A549 (cell line): ENCODE measurements around the gene HOXB7. TPM values are rescaled to one million over a fixed set of nuclear protein-coding genes. Genes with fewer than 3 reads are reported as not detected.

ENCODE experiments used
- ATAC-seq, 2 experiments: fragments of 200-7000 bp in 1 of 2; fragments of >200 bp in 1 of 2; cut with Nextera tagmentation in 1 of 2; cut with Tn5 transposase in 1 of 2; 3 replicates each; pipeline versions ENCODE4 v1.8.0 to v1.9.1; 2018 to 2020; ENCODE audit warnings: mild to moderate bottlenecking in 1 of 2, moderate library complexity in 1 of 2
- CTCF ChIA-PET: fragments of 300-600 bp; sonication (Branson Sonifier 250); formaldehyde crosslinking; extraction: SDS; loops from one replicate; lab custom pipeline; 2021; ENCODE audit warnings: antibody characterized with exemption, inconsistent platforms; lab: Yijun Ruan, JAX
- POLR2A ChIA-PET: fragments of 350-600 bp; formaldehyde crosslinking; extraction: SDS; loops from one replicate; lab custom pipeline; 2021; ENCODE audit warnings: antibody characterized with exemption, inconsistent platforms; lab: Yijun Ruan, JAX
- DNase-seq, 2 experiments: peaks; one replicate each; pipeline versions ENCODE4 v3.0.0 to v3.0.0-alpha.2; 2011 to 2016; ENCODE audit warnings: low read depth in 1 of 2, low spot score in 1 of 2
- FAIRE-seq: peaks from 2 replicates; lab custom pipeline; 2011; peaks lifted over from hg19 to GRCh38; lab: Jason Lieb, UNC
- H3K27ac ChIP-seq, 2 experiments: fragments of >200 bp; sonication (Bioruptor Twin); formaldehyde crosslinking; 3 replicates each; pipeline ENCODE4 v1.5.1; 2016 to 2017
- H3K4me1 ChIP-seq: fragments of >200 bp; sonication (Bioruptor Twin); formaldehyde crosslinking; 3 replicates; pipeline ENCODE4 v1.6.1; 2016
- H3K4me2 ChIP-seq: fragments of >200 bp; sonication (Bioruptor Twin); formaldehyde crosslinking; 3 replicates; pipeline ENCODE4 v1.6.1; 2016
- H3K4me3 ChIP-seq: fragments of >200 bp; sonication (Bioruptor Twin); formaldehyde crosslinking; 3 replicates; pipeline ENCODE4 v1.5.1; 2016
- H3K9me3 ChIP-seq: fragments of >200 bp; sonication (Bioruptor Twin); formaldehyde crosslinking; 3 replicates; pipeline ENCODE4 v1.6.1; 2016
- ATOH8 ChIP-seq: fragments of 250-450 bp; sonication (Bioruptor Pico); IDR thresholded peaks from 2 replicates; pipeline ENCODE4 v1.5.0; 2020; ENCODE audit warnings: low read depth, mild to moderate bottlenecking, moderate library complexity
- CEBPB ChIP-seq, 2 experiments: fragments of >200 bp in 1 of 2; sonication (Bioruptor Twin) in 1 of 2; formaldehyde crosslinking in 1 of 2; IDR thresholded peaks; 2 replicates each; pipeline ENCODE4 v1.6.1; 2012 to 2016
- CHD2 ChIP-seq: fragments of 150-350 bp; IDR thresholded peaks from 2 replicates; pipeline ENCODE4 v1.6.1; 2014; ENCODE audit warnings: low read length; ENCODE audit not compliant: partially characterized antibody
- CHD4 ChIP-seq: fragments of 200-600 bp; sonication (generic); IDR thresholded peaks from 2 replicates; pipeline ENCODE4 v1.6.1; 2016; ENCODE audit warnings: antibody characterized with exemption, mild to moderate bottlenecking, borderline replicate concordance
- E2F6 ChIP-seq: IDR thresholded peaks from 2 replicates; pipeline ENCODE4 v1.6.1; 2012; ENCODE audit warnings: low read depth, borderline replicate concordance
- EHF ChIP-seq: fragments of 250-450 bp; sonication (Bioruptor Pico); IDR thresholded peaks from 2 replicates; pipeline ENCODE4 v1.5.0; 2020; ENCODE audit warnings: mild to moderate bottlenecking
- ELK1 ChIP-seq: fragments of 150-350 bp; IDR thresholded peaks from 2 replicates; pipeline ENCODE4 v1.6.1; 2014; ENCODE audit warnings: low read depth, mild to moderate bottlenecking, low read length
- FOSB ChIP-seq: fragments of 250-450 bp; sonication (Bioruptor Pico); IDR thresholded peaks from 2 replicates; pipeline ENCODE4 v1.5.0; 2020; ENCODE audit warnings: mild to moderate bottlenecking, moderate library complexity
- GATA3 ChIP-seq: IDR thresholded peaks from 2 replicates; pipeline ENCODE4 v1.6.1; 2012; ENCODE audit warnings: borderline replicate concordance
- HOXA7 ChIP-seq: fragments of 250-450 bp; sonication (Bioruptor Pico); IDR thresholded peaks from 2 replicates; pipeline ENCODE4 v1.5.0; 2020; ENCODE audit warnings: mild to moderate bottlenecking, moderate library complexity
- HOXB5 ChIP-seq: fragments of 250-450 bp; sonication (Bioruptor Pico); IDR thresholded peaks from 2 replicates; pipeline ENCODE4 v1.5.0; 2020; ENCODE audit warnings: mild to moderate bottlenecking, moderate library complexity
- MAX ChIP-seq: IDR thresholded peaks from 2 replicates; pipeline ENCODE4 v1.6.1; 2012
- MYC ChIP-seq: IDR thresholded peaks from 2 replicates; pipeline ENCODE4 v1.6.1; 2012; ENCODE audit warnings: mild to moderate bottlenecking, inconsistent platforms, low read length, improper control_type of control experiment, borderline replicate concordance
- RCOR1 ChIP-seq: fragments of 150-350 bp; IDR thresholded peaks from 2 replicates; pipeline ENCODE4 v1.6.1; 2014; ENCODE audit warnings: antibody characterized with exemption, low read length, low read depth
- REST ChIP-seq: fragments of 200-600 bp; sonication (generic); IDR thresholded peaks from 2 replicates; pipeline ENCODE4 v1.6.1; 2016; ENCODE audit warnings: antibody characterized with exemption, mild to moderate bottlenecking, moderate library complexity
- ZFP36 ChIP-seq: fragments of 450-650 bp; IDR thresholded peaks from 2 replicates; pipeline ENCODE4 v1.6.1; 2014; ENCODE audit warnings: borderline replicate concordance; ENCODE audit not compliant: partially characterized antibody
- WGBS: methylation state at CpG from one replicate; pipeline ENCODE4 v1.1.6; 2017; ENCODE audit errors: missing lambda C conversion rate; 5-methylcytosine and 5-hydroxymethylcytosine counted together
- polyA plus RNA-seq, 4 experiments: library from polyadenylated mRNA; depleted of rRNA in 3 of 4; stranded (reverse); fragments of >200 nt; fragmentation: RNase III in 1 of 4; extraction: RNeasy Plus Mini Kit Qiagen cat#74134 plus additional on column Dnase treatment in 1 of 4; gene quantifications; 2 replicates in 3 of 4; 3 replicates in 1 of 4; pipeline ENCODE4 v1.2.3, GENCODE V29; 2011 to 2017

The HOXB7 gene
- polyA plus RNA-seq, 2 of the 4 experiments (the other 2 are of a cell fraction) = 22.3 to 32.3 TPM

- TF ChIP-seq E2F6 (no peak), REST (no peak), ZFP36 (no peak), CEBPB (IDR thresholded peaks at IDR 0.05) (no peak), CHD2 (no peak), ATOH8 (CRISPR knock-in tag) (no peak)
- POLR2A ChIA-PET = no interaction called here
- FAIRE-seq (no peak), ATAC-seq (no peak), DNase-seq (no peak)
- Histone ChIP-seq H3K4me1 (peaks cover 12% of the 10 kb centered on the region; the same call in 2 of the 3 replicates), H3K4me3 (no peak overlapping the region), H3K9me3 (no peaks in the 10 kb centered on the region), H3K4me2 (no peak overlapping the region), H3K27ac (peak overlapping the region in 1 of 2 experiments; percentile 6; a peak in 1 of 6 replicates)
- CTCF ChIA-PET = interaction anchor here (0.6 to 2.6 kb wide), 5 partner anchors 74 to 619 kb away, joined by 3 to 12 read pairs (median 3); no protein-coding TSS in a partner anchor
- 71% methylated on average over 4 of the region's 4 CpGs for WGBS
Observed at GRCh38 chr17:48565925-48566710, 44.7 kb downstream of the HOXB7 start.

GRCh38 chr17:48565022-48565554 lies 45.7 kb downstream of the HOXB7 start:
- ATAC-seq (no peak), DNase-seq (no peak), FAIRE-seq (no peak)
- TF ChIP-seq MYC (no peak), FOSB (CRISPR knock-in tag) (no peak), ELK1 (no peak), CHD4 (no peak), MAX (no peak), HOXA7 (CRISPR knock-in tag) (no peak), HOXB5 (CRISPR knock-in tag) (no peak), RCOR1 (no peak), REST (no peak), EHF (CRISPR knock-in tag) (no peak), GATA3 (no peak)
- H3K9me3 ChIP-seq = no peaks in the 10 kb centered on the region
- no peak overlapping the region for H3K4me3 ChIP-seq
- H3K4me2 ChIP-seq = no peak overlapping the region
- H3K4me1 ChIP-seq = peaks cover 13% of the 10 kb centered on the region; the same call in 2 of the 3 replicates
- H3K27ac ChIP-seq = no peak overlapping the region
- WGBS = 99% methylated on average over 2 of the region's 2 CpGs
- ChIA-PET POLR2A (no interaction called here), CTCF (interaction anchor here (0.6 kb wide), 1 partner anchor 11 kb away, joined by 3 read pairs; no protein-coding TSS in a partner anchor)
